22Rv1 (cell line): Measurements from ENCODE around the gene MAD1L1.

Source experiments
- CTCF ChIP-seq: fragments of 450-650 bp; IDR thresholded peaks from 2 replicates; pipeline ENCODE4 v1.5.1; 2017; ENCODE audit warnings: mild to moderate bottlenecking
- ZFX ChIP-seq: fragments of 450-650 bp; IDR thresholded peaks from 2 replicates; pipeline ENCODE4 v1.6.1; 2017; ENCODE audit warnings: antibody characterized with exemption, borderline replicate concordance

- TF ChIP-seq CTCF (no peak), ZFX (no peak)
Measured at GRCh38 chr7:2094454-2095045, 138.2 kb downstream of the MAD1L1 start.
